Myocyte (in vitro differentiated cells): ENCODE measurements around the gene ELK1. TPM values are rescaled to one million over a fixed set of nuclear protein-coding genes. Genes with fewer than 3 reads are reported as not detected.
"Not testable (repeated sequence)": the region's sequence is repeated elsewhere in the genome, so short reads cannot be mapped to it uniquely, and the experiment has no call there.

Experiments used
- DNase-seq: peaks from one replicate; pipeline ENCODE4 v3.0.0-alpha.2; 2012; ENCODE audit warnings: low read depth
- total RNA-seq: library from RNA; depleted of rRNA; stranded (reverse); fragments of >200 nt; gene quantifications from 2 replicates; pipeline ENCODE4 v1.2.3, GENCODE V29; 2014

The ELK1 gene
- total RNA-seq, 1 donor from 2014 or later: 44.2 TPM

DNA sequence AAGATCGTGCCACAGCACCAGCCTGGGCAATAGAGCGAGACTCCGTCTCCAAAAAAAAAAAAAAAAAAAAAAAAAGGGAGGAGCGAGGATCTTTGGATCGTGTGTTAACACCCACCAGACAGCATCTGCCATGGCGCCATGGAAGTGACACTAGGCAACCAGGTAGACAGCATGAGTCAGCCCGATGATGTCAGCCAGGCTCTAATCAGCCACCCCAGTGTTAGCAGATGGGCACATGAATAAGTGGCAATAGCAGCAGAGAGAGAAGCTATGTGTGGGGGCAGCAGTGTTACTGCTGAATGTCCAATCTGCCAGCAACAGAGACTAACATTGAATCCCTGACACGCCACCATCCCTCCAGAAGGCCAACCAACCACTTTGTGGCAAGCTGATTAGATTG lies 37.3 kb downstream of the ELK1 start:
- no peak for DNase-seq

DNA sequence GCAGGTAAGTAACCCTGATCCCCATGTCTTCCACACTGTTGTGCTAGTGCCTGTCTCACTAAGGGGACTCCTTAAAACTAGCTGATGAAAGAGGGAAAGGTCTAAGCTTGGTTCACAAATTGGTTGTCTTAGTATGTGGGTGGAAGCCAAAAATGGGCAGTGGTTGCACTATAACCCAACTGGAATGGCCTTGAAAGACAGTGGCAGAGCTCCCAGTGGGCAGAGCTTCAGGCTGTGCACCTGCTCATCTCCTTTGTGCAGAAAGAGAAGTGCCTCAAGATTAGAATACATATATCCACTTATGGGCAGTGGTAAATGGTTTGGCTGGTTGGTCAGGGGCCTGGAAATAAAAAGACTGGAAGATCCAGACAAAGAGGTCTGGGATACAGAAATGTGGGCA lies 37.9 kb downstream of the ELK1 start:
- DNase-seq: no peak

DNA sequence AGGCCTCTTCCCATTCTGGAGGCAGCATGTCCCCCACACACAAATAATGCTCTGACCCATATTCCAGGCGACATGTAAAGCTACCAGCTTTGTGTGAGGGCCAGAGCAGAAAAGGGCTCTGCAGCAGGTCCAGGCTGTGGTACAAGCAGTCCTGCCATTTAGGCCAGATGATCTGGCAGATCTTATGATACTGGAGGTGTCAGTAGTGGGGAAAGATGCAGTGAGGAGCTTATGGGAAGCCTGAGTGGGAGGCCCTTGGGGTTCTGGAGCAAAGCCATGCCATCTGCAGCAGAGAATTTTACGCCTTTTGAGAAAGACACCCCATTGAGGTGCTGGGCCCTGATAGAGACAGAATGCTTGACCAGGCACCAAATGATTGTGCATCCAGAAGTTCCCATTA lies 38.4 kb downstream of the ELK1 start:
- no peak for DNase-seq

DNA sequence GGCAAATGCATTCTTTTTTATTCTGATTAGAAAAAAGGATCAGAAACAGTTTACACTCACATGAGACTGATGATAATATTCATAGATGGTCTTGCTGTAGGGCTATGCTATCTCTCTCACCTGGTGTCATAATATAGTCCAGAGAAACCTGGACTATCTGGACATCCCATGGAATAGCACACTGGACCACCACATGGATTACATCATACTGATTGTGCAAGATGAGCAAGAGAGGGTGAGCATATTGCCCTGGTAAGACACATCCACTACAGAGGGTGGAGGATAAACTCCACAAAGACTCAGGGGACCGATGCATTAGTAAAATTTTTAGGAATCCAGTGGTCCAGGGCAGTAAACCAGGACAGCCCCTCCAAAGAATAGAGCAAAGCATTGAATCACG lies 38.9 kb downstream of the ELK1 start:
- no peak for DNase-seq

DNA sequence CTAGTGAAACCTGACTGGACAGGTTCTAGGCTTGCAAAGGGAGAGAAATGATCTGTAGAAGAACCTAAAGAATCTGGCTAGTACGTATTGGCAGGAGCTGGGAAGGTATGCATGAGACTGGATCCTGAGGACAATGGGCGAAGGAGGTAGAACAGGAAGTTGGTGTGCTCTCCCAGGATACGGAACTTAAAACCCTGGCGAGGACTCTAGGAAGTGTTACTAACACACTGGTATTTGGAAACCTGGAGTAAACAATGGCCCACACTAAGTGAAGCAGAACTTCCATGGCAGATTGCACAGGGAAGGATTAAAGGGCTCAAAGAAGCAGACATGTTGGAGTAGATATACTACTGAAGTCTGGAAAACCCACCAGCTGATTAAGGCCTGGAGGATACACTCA lies 39.9 kb downstream of the ELK1 start:
- no peak for DNase-seq

DNA sequence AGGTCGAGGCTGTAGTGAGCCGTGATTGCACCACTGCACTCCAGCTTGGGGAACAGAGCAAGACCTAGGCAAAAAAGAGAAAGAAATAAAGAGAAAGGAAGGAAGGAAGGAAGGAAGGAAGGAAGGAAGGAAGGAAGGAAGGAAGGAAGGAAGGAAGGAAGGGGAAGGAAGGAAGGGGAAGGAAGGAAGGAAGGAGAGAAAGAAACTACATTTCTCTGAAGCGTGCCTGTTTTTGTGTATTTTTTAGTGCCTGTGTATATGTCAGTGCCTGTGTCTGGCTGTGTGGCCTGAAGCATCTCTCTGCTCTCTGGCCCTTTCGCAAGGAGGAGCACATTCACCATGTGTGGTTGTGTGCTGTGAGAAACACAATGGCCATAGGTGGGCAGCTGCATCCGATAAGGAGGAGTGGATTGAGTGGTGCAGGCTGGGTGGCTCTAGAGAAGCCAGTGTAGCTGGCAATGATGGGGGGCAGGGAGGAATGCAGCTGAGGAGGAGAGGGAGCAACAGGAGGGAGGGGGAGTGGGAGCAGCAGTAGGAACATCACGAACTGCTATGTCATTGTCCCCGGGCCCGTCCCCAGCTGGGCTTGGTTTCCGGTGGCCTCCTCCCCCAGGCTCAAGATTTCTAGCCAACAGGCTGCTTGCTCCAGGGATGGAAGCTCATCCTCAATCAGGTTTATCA lies 42.1 kb downstream of the ELK1 start:
- no peak for DNase-seq

DNA sequence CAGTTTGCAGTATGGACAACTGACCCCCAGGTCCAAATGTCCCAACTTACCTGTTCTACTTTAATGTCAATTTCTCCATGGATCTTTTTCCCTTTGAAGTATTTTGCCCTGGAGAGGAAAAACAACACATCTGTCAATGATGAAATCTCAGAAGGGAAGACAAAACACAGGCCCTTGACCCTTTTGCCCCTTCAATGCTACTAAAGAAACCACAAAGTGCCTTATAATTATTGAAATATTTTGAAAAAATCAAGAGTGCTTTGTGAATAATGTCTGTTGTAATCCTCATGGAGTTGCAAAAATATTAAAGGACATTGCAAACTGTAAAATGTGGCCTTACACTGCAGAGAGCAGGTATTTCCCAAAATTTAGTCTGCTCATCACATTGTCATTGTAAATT lies 43.3 kb downstream of the ELK1 start:
- DNase-seq: no peak

DNA sequence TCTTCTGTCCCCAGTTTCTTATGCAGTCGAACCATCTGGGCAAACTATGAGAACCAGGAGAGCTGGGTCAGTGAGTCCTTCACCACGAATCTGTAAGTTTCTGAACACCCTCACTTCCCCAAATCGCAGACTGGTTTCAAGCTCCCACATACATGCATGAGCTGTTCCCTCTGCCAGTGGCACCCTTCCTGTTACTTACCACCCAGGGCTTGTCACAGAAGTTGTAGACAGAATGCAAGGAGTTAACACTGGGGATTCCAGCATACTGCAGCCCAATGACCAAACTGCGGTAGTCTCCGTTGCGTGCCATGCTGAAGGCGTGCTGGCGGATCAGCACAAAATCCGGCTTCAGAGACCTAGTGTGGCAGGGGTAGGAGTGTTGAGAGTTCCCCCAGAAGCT lies 45.3 kb downstream of the ELK1 start:
- no peak for DNase-seq

DNA sequence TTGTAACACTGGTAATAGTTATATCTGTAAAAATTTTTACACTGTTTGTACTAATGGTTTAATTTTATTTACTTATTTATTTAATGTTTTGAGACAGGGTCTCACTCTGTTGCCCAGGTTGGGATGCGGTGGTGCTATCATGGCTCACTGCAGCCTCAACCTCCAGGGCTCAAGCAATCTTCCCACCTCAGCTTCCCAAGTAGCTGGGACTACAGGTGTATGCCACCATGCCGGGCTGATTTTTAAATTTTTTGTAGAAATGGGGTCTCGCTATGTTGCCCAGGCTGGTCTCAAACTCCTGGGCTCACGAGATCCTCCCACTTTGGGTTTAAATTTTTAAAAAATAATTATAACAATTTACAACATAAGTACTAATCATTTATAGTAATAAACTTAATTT lies 47.2 kb downstream of the ELK1 start:
- not testable (repeated sequence) for DNase-seq

DNA sequence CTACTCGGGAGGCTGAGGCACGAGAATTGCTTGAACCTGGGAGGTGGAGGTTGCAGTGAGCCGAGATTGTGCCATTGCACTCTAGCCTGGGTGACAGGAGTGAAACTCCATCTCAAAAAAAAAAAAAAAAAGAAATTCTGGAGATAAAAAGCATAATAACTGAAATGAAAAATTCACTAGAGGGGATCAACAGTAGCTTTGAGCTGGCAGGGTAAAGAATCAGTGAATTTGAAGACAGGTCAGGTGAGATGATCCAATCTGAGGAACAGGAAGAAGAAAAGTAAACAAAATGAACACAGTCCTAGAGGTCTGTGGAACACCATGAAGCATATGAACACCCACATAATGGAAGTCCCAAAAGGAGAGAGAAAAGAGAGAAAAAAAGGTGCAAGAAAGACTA lies 53.1 kb downstream of the ELK1 start:
- no peak for DNase-seq

DNA sequence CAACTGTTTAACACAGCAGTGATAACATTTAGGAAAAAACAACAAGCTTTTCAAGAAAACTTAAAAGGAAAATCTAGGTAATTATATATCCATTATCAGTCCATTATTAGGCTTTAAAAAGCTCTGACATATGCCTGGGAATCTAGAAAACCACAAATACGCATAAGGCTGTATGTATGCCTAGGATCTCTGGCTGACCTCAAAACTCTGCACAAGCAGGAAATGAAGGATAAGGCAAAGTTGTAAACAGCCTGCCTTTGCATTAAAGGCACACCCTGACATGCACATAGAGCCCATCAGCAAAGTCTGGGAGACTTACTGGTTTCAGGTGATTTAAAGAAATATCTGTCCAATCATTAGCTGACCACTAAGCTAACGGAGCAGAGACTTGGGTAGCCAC lies 54.1 kb downstream of the ELK1 start:
- no peak for DNase-seq

DNA sequence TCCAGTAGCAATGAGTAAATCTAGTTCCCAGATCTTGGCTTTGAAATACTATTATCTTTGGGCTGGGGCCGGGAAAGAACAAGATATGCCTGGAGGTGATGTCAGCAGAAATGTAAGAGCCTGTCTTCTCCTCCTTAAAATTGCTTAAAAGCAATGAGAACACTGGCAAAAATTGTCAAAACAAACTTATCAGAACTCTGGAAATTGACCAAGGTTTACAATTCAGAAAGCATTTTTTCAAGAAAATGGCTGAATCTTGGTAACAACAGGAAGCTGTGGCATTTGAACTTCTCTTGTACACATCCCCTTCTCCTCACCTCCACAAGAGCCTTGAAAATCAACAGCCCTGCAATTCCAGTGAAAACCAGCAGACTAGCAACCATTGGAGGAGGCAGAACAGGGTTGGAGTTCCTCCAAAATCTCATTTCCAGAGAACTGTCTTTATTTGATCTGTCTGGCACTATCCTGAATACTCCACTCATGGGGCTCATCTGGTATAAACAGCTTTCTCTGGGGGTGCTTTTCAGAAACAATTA lies 54.6 kb downstream of the ELK1 start:
- no peak for DNase-seq

DNA sequence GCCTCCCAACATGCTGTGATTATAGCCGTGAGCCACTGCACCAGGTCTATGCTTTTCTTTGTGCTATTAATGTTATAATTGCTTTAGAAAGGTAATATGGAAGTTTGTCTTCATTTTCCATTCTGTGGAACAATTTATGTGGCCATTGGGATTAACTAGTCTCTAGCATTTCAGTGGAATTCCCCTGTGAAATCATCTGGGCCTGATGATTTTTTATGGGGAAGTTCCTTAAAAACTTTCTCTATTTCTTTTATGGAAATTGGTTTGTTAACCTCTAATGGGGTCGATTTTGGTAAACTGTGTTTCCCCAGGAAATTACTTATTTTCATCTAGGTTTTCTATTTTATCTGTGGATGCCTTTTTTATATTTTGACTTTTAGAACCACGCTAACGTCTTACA lies 56.8 kb downstream of the ELK1 start:
- DNase-seq: no peak

DNA sequence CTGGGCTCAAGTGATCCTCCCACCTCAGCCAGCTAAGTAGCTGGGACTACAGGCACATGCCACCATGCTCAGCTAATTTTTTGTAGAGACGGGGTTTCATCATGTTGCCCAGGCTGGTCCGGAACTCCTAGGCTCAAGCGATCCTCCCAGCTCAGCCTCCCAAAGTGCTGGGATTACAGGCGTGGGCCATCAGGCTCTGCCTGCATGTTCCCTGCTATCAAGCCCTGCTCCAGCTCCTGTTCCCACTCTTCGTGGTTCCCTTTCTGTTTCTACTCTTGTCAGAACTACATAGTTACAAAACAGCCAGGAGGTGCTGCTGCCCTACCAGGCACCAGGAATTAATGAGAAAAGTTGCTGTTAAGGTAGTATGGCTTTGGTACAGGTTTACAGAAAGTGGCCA lies 59.4 kb downstream of the ELK1 start:
- DNase-seq: no peak

DNA sequence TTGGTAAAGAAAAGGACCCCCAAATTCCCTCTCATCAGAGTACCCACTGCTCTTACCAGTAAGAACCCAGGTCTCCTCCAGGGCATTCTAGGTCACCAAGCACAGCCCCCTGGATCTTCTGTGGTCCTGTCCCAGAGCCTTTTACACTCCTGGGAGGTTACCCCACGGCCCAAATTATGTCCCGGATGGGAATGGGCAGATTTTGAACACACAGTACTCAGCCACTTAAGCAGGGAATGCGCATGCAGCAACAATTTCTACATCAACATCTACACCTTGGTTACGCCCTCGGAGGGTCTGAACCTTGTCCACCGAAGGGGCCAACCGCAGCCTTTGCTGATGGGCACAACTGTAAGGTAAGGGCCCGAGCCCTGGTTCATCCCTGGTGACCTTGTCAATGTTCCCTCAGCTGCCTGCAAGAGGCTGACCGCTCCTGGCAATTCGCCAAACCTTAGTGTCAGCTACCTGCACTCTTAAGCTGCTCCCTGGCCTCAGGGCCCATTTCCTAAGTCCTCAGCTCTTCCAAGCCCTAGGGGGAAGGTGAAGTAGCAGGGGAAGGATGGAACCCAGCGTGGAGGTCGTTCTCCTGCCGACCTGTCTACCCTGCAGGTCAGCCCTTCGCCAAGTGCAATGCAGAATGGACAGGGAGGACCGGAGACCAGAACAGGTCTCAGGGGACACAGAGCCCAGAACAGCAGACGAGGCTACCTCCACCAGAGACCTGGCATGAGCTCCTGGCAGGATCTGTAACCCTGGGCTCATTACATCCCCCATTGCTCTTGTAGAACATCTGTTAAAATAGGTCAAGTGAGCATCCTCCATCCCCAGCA lies 62.2 kb downstream of the ELK1 start:
- no peak for DNase-seq

DNA sequence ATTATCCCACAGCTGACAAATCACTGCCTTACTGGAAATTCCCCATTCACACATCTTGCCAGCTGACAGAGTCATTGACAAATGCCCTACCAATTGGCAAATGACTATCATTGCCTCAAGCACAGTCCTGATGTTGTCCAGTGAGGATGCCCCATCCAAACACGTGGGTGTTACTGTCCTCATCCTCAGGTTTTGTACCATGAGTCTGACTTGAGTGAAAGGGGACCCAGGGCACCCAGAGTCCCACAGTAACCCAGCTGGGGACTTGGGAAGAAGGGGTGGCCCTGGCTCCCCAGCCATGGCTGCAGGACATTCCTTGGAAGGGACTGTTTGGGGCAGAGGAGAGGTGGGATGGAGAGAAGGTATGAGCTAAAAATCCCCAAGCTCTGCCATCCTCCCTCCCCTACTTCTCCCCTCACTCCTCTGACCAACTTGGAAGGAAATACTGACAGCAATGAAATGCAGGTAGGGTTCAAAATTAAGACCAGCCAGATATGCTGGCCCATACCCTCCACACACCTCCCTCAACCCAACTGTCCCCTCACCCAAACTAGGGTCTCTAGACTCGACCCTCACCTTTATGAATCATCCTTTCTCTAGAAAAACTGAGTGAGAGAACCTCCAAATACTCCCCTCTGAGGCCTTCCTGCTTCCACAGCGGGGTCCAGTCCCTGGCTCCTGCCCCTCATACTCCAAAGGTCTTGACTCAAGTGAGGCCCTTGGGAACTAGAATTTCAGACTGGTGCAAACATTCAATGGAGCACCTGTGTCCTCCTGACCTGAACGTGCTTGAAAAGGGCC lies 63.1 kb downstream of the ELK1 start:
- no peak for DNase-seq

DNA sequence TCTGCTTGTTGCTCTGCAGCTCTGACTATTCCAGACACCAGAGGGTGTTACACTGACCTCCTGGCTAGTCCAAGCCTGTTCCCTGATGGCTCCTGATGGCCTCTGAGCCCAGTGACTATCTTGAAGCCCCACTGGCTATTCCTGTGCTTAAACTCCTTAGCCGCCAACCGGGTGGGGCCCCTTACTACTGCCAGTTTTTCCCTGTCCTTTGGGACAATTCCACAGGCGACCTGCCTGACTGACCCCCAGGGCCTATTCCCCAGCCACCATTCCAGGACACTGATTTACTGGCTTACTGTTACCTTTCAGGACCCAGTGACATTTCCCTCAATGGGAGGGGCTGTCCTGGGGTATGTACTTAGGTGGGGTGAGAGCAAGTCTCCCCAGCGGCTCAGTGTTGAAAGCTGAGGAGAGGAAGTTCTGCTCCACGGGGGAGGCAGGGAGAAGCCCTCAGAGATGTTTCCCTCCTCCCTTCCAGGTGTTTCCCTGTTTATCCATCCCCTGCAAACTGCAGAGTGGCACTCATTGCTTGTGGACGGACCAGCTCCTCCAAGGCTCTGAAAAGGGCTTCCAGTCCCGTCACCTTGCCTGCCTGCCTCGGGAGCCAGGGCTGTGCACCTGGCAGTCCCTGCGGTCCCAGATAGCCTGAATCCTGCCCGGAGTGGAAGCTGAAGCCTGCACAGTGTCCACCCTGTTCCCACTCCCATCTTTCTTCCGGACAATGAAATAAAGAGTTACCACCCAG lies 64.1 kb downstream of the ELK1 start:
- DNase-seq: no peak
